K562 (cell line): ENCODE measurements around the gene ZSCAN21. TPM values are rescaled to one million over a fixed set of nuclear protein-coding genes. Genes with fewer than 3 reads are reported as not detected.

Experiments used
- ASH1L ChIP-seq: fragments of 450-650 bp; IDR thresholded peaks from 2 replicates; pipeline ENCODE4 v1.6.1; 2018; ENCODE audit warnings: borderline replicate concordance, mild to moderate bottlenecking, low read depth; ENCODE audit not compliant: partially characterized antibody
- CLOCK ChIP-seq: fragments of 250-450 bp; sonication (Bioruptor Pico); IDR thresholded peaks from 2 replicates; pipeline ENCODE4 v1.4.0; 2020; ENCODE audit warnings: mild to moderate bottlenecking, moderate library complexity, borderline replicate concordance
- FOXK1 ChIP-seq: sonication (generic); formaldehyde crosslinking; IDR thresholded peaks from 2 replicates; pipeline ENCODE4 v1.8.0; 2022; ENCODE audit warnings: missing genetic modification reagents, mild to moderate bottlenecking, borderline replicate concordance
- KLF6 ChIP-seq: fragments of 250-450 bp; sonication (Bioruptor Pico); IDR thresholded peaks from 2 replicates; pipeline ENCODE4 v1.4.0; 2020; ENCODE audit warnings: mild to moderate bottlenecking, moderate library complexity, borderline replicate concordance
- MAFK ChIP-seq: IDR thresholded peaks from 2 replicates; pipeline ENCODE4 v1.6.1; 2011; ENCODE audit warnings: low read length, improper control_type of control experiment
- MAX ChIP-seq: sonication (generic); formaldehyde crosslinking; IDR thresholded peaks from 2 replicates; pipeline ENCODE4 v1.9.0; 2022; ENCODE audit warnings: mild to moderate bottlenecking, missing genetic modification reagents
- MEIS2 ChIP-seq: fragments of 450-650 bp; IDR thresholded peaks from 2 replicates; pipeline ENCODE4 v1.6.1; 2014; ENCODE audit warnings: mild to moderate bottlenecking; ENCODE audit not compliant: partially characterized antibody
- MNT ChIP-seq, 2 experiments: fragments of 450-650 bp; conservative IDR thresholded peaks; 2 replicates each; pipeline ENCODE4 v1.6.1; 2017; ENCODE audit warnings: mild to moderate bottlenecking in 2 of 2, moderate library complexity in 2 of 2
- SIX5 ChIP-seq, 2 experiments: IDR thresholded peaks; 2 replicates each; pipeline ENCODE4 v1.6.1; 2011; ENCODE audit warnings: low read length in 2 of 2, borderline replicate concordance in 1 of 2, low read depth in 1 of 2, mild to moderate bottlenecking in 1 of 2, moderate library complexity in 1 of 2; ENCODE audit not compliant: insufficient read depth in 1 of 2
- SMARCA5 ChIP-seq: fragments of 450-650 bp; IDR thresholded peaks from 2 replicates; pipeline ENCODE4 v1.6.1; 2016
- TGIF2 ChIP-seq: sonication (generic); formaldehyde crosslinking; IDR thresholded peaks from 2 replicates; pipeline ENCODE4 v1.8.1; 2022; ENCODE audit warnings: mild to moderate bottlenecking, missing genetic modification reagents, moderate library complexity
- ZBTB11 ChIP-seq, 3 experiments: fragments of 200-800 bp in 1 of 3; fragments of 250-450 bp in 1 of 3; fragments of 450-650 bp in 1 of 3; sonication (Bioruptor Pico) in 1 of 3; sonication (Bioruptor generic) in 1 of 3; formaldehyde crosslinking in 1 of 3; IDR thresholded peaks; 2 replicates each; pipeline versions ENCODE4 v1.6.1 to v1.8.0; 2016 to 2022; ENCODE audit warnings: mild to moderate bottlenecking in 2 of 3, missing genetic modification characterization in 2 of 3, missing compliant biosample characterization in 1 of 3, moderate library complexity in 1 of 3
- ZNF507 ChIP-seq: conservative IDR thresholded peaks from 2 replicates; pipeline ENCODE4 v1.6.1; 2017; ENCODE audit warnings: missing genetic modification characterization, missing compliant biosample characterization
- polyA plus RNA-seq, 8 experiments: library from polyadenylated mRNA; depleted of rRNA in 4 of 8; stranded (reverse) in 5 of 8; unstranded in 3 of 8; fragments of >200 nt; fragmentation: Nextera tagmentation in 2 of 8; fragmentation: Illumina TruSeq in 1 of 8; extraction: Ambion mirVana in 2 of 8; extraction: Trizol in 1 of 8; gene quantifications; 2 replicates each; pipeline versions ENCODE4 v1.2.1 to v1.2.3, GENCODE V29; 2011 to 2014; ENCODE audit warnings: inconsistent platforms in 1 of 8, missing spikeins in 1 of 8
- total RNA-seq, 7 experiments: library from RNA; depleted of rRNA in 6 of 7; stranded (reverse); fragments of >200 nt in 6 of 7; fragmentation: Illumina TruSeq in 2 of 7; extraction: Trizol in 2 of 7; gene quantifications; 2 replicates each; pipeline versions ENCODE4 v1.2.1 to v1.2.3, GENCODE V29; 2011 to 2021; ENCODE audit warnings: low replicate concordance in 1 of 7
- TF ChIP-seq, protein P1 (sequence below): fragments of 250-450 bp; sonication (Bioruptor Pico); IDR thresholded peaks from 2 replicates; pipeline ENCODE4 v1.9.0; 2021; ENCODE audit warnings: mild to moderate bottlenecking, inconsistent platforms
- TF ChIP-seq, protein P2 (sequence below): sonication (generic); formaldehyde crosslinking; IDR thresholded peaks from 2 replicates; pipeline ENCODE4 v1.8.0; 2022; ENCODE audit warnings: mild to moderate bottlenecking, missing genetic modification reagents

Gene ZSCAN21
- total and polyA plus RNA-seq, 9 of the 15 experiments (the other 6 are each of a cell fraction or from before 2014, with no cell fraction given) = 5.9 to 15.5 (median 13.2) TPM

DNA sequence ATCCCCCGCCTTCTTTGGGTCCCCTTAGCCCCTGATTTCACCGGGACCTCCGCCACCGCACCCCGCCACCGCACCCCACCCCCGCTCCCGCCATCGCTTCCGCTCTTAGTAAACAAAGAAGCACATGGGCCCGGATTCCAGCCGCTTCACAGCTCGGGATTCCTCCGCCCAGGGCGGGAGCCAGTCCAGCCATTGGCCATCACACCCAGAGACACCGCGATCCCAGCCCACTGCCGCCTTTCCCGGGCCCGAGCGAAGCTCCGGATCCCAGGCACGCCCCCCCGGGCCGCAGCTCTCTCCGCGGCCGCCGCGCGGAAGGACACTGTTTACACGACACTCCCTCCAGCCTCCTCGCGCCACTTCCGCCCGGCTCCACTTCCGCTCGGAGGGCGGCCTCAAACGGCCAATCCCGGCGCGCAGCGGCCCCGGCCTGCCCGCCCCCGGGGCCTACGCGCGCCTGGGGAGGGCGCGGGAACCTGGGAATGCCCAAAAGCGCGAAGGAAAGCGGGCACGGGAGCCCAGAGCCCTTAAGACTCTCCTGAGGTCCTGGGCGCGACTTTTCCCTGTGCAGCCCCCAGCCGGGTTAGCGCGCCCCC lies 50.9 kb downstream of the ZSCAN21 start (continued):
- TF ChIP-seq, protein P1, sequence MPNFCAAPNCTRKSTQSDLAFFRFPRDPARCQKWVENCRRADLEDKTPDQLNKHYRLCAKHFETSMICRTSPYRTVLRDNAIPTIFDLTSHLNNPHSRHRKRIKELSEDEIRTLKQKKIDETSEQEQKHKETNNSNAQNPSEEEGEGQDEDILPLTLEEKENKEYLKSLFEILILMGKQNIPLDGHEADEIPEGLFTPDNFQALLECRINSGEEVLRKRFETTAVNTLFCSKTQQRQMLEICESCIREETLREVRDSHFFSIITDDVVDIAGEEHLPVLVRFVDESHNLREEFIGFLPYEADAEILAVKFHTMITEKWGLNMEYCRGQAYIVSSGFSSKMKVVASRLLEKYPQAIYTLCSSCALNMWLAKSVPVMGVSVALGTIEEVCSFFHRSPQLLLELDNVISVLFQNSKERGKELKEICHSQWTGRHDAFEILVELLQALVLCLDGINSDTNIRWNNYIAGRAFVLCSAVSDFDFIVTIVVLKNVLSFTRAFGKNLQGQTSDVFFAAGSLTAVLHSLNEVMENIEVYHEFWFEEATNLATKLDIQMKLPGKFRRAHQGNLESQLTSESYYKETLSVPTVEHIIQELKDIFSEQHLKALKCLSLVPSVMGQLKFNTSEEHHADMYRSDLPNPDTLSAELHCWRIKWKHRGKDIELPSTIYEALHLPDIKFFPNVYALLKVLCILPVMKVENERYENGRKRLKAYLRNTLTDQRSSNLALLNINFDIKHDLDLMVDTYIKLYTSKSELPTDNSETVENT (CRISPR knock-in tag) = peak; percentile 89
- TF ChIP-seq ZBTB11 (CRISPR knock-in tag; IDR thresholded peaks at IDR 0.05) = peak in 2 of 3 experiments; percentile 74 to 90; a peak in 4 of 6 replicates
- TF ChIP-seq, protein P2, sequence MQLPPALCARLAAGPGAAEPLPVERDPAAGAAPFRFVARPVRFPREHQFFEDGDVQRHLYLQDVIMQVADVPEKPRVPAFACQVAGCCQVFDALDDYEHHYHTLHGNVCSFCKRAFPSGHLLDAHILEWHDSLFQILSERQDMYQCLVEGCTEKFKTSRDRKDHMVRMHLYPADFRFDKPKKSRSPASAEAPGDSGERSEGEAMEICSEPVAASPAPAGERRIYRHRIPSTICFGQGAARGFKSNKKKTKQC (CRISPR knock-in tag) = no peak
- TF ChIP-seq SIX5 (IDR thresholded peaks at IDR 0.05; ENCODE audit: borderline replicate concordance in 1 of 2, insufficient read depth in 1 of 2, low read depth in 1 of 2, low read length in 2 of 2) = no peak
- peak; percentile 2; the same call in 1 of the 2 replicates for TF ChIP-seq TGIF2 (CRISPR knock-in tag)
- peak; percentile 43 for TF ChIP-seq ASH1L
- TF ChIP-seq MAX (CRISPR knock-in tag) = peak; percentile 86
- TF ChIP-seq SMARCA5 = no peak
- TF ChIP-seq KLF6 = peak; percentile 83; the same call in 1 of the 2 replicates
- peak; percentile 100 for TF ChIP-seq MNT (conservative IDR thresholded peaks at IDR 0.05)
- TF ChIP-seq MAFK = no peak
- no peak for TF ChIP-seq MEIS2
- no peak for TF ChIP-seq ZNF507 (tag)
- 0 out of 2 replicates have a peak, but pooled peaks have one; percentile 43 for TF ChIP-seq CLOCK
- 0 out of 2 replicates have a peak, but pooled peaks have one; percentile 54 for TF ChIP-seq FOXK1 (CRISPR knock-in tag)
